Mucosa of descending colon (tissue), 3 donors: ENCODE results near the gene EPHA6. TPM values are rescaled to one million over a fixed set of nuclear protein-coding genes. Genes with fewer than 3 reads are reported as not detected.
A peak's percentile ranks its signal among the peaks of the same experiment; 100 is the strongest.

ENCODE experiments used
- ATAC-seq: fragments of 200-7000 bp; cut with Tn5 transposase; one replicate; pipeline ENCODE4 v1.9.1; 2020; ENCODE audit warnings: mild to moderate bottlenecking, moderate library complexity
- DNase-seq, 3 donors: peaks; one replicate each; pipeline ENCODE4 v3.0.0-alpha.2; 2020
- H3K36me3 ChIP-seq: fragments of 200-600 bp; one replicate; pipeline ENCODE4 v1.8.0; 2021; ENCODE audit warnings: low read depth, mild to moderate bottlenecking
- H3K4me1 ChIP-seq: fragments of 200-600 bp; one replicate; pipeline ENCODE4 v1.8.0; 2021; ENCODE audit warnings: low read depth, mild to moderate bottlenecking
- H3K4me3 ChIP-seq: fragments of 200-600 bp; one replicate; pipeline ENCODE4 v1.8.0; 2021; ENCODE audit warnings: mild to moderate bottlenecking
- H3K9me3 ChIP-seq: fragments of 200-600 bp; one replicate; pipeline ENCODE4 v1.8.0; 2021; ENCODE audit warnings: mild to moderate bottlenecking
- intact Hi-C, 2 donors: fragments of 100-400 bp; cut with DNase I in 1 of 2; cut with micrococcal nuclease in 1 of 2; formaldehyde crosslinking; loops; one replicate each; pipeline versions ENCODE4 v1.11.0 to v1.11.1; 2022; cut with DNase I, micrococcal nuclease
- total RNA-seq, 3 donors: library from RNA; stranded (reverse); fragmentation: NEBNext Ultra II Directional in 2 of 3; extraction: Animal tissue kit (Norgen Biotek cat#: 25700) in 2 of 3; gene quantifications; one replicate each; pipeline versions ENCODE4 v1.2.1 to v1.2.4, GENCODE V29; 2021 to 2023
- TF ChIP-seq, protein P1 (sequence below): fragments of 200-600 bp; IDR thresholded peaks from one replicate; pipeline ENCODE4 v1.8.0; 2022; ENCODE audit warnings: antibody characterized with exemption, mild to moderate bottlenecking
- donor health status: DM: no; HTN: no; CAD: no; lungs with moderate emphysema.
- donor health status: DM: no; HTN: no; CAD: no.
- donor health status: DM: no; HTN: yes; CAD: no.

EPHA6 gene
- total RNA-seq, 3 donors from 2014 or later, result 0.55 to 24.8 (median 1.5) TPM

DNA sequence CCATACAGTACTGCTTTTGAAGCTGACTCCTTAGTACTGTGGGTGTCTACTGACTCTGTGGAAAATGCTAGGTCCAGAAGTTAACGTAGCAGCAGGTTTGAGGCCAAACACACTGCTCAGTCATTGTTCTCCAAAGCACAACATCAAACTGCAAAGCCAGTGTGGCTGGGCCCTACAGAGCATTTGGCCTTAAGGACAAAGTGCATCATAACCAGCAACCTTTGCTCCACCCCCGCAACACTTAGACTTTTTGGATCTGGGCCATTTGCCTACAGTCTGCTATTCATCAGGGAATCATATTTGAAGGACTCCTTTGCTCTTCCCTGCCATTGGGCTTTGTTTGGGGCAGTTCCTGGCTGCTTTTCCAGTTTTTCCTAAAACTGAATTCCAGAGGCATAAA, 907.1 kb downstream of the EPHA6 start:
- ATAC-seq (no peak), DNase-seq (peak in 1 of 3 donors; percentile 7)
- no peak overlapping the region for H3K4me3 ChIP-seq
- no peaks in the 10 kb centered on the region for H3K4me1 ChIP-seq
- TF ChIP-seq, protein P1, sequence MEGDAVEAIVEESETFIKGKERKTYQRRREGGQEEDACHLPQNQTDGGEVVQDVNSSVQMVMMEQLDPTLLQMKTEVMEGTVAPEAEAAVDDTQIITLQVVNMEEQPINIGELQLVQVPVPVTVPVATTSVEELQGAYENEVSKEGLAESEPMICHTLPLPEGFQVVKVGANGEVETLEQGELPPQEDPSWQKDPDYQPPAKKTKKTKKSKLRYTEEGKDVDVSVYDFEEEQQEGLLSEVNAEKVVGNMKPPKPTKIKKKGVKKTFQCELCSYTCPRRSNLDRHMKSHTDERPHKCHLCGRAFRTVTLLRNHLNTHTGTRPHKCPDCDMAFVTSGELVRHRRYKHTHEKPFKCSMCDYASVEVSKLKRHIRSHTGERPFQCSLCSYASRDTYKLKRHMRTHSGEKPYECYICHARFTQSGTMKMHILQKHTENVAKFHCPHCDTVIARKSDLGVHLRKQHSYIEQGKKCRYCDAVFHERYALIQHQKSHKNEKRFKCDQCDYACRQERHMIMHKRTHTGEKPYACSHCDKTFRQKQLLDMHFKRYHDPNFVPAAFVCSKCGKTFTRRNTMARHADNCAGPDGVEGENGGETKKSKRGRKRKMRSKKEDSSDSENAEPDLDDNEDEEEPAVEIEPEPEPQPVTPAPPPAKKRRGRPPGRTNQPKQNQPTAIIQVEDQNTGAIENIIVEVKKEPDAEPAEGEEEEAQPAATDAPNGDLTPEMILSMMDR, result no peak
- no peaks in the 10 kb centered on the region for H3K9me3 ChIP-seq
- no peaks in the 10 kb centered on the region for H3K36me3 ChIP-seq
- intact Hi-C loops, result no loop called here

DNA sequence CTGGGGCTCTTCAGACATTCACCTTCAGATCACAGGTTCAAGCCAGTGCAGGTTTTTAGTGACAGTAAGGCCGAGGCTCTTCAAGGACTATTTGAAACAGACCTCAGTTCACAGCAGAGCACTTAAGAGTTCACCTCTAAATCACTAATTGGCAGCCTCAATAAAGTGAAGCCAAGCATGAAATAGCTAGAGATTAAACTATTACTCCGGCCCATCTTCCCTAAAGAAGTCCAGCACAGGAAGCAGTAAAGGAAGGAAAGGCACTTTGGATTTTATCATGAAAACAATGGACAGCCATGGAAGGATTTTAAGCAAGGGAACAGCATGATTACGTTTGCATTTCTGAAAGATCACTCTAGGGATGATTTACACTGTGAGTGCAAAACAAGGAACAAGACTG, 922.5 kb downstream of the EPHA6 start:
- Histone ChIP-seq H3K9me3 (no peaks in the 10 kb centered on the region), H3K4me3 (no peak overlapping the region), H3K36me3 (no peaks in the 10 kb centered on the region), H3K4me1 (no peaks in the 10 kb centered on the region)
- DNase-seq (no peak), ATAC-seq (no peak)
- TF ChIP-seq, protein P1, result no peak
- intact Hi-C loops, result no loop called here

DNA sequence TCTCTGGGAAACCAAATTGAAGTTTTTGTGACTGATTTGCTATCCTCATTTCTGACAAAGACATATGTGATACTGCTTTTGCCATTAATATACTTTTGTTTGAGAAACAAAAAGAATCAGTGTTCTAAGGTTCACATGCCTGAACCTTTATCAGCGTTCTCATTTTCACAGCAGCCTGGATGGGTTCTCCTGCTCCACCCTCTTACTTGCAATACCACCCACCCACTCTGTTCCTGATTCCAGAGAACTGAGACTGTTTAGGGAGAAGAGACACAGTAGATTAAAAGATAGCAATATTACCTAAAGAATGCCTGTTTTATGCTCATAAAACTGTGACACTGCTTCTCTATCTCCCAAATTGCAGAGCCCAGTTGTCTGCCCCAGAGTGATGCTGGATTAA, 924.4 kb downstream of the EPHA6 start:
- TF ChIP-seq, protein P1, result no peak
- H3K9me3 ChIP-seq, result no peaks in the 10 kb centered on the region
- intact Hi-C loops, result no loop called here
- ATAC-seq (no peak), DNase-seq (no peak)
- no peaks in the 10 kb centered on the region for H3K4me1 ChIP-seq
- no peak overlapping the region for H3K4me3 ChIP-seq
- no peaks in the 10 kb centered on the region for H3K36me3 ChIP-seq

DNA sequence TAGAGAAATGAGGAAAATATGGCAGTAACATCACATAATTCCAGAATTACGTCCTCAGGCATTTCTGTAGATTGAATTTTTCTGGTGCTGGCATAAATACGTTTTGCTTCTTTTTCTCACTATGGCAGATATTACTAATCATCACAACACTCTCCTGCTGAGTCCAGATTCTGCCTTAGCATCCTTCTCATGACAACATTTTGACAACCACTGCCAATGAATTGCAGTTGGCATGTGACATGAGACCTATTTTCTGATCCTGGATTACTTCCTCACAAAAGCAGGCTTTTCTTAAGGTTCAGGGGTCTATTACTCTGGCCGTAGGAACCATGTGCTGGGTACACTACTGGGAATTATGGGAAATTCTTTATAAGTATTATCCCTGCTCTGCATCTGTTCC, 927.6 kb downstream of the EPHA6 start:
- TF ChIP-seq, protein P1, result no peak
- no peak overlapping the region for H3K4me3 ChIP-seq
- H3K4me1 ChIP-seq, result no peaks in the 10 kb centered on the region
- no peaks in the 10 kb centered on the region for H3K9me3 ChIP-seq
- ATAC-seq, result no peak
- intact Hi-C loops, result no loop called here
- DNase-seq, result no peak
- no peaks in the 10 kb centered on the region for H3K36me3 ChIP-seq

DNA sequence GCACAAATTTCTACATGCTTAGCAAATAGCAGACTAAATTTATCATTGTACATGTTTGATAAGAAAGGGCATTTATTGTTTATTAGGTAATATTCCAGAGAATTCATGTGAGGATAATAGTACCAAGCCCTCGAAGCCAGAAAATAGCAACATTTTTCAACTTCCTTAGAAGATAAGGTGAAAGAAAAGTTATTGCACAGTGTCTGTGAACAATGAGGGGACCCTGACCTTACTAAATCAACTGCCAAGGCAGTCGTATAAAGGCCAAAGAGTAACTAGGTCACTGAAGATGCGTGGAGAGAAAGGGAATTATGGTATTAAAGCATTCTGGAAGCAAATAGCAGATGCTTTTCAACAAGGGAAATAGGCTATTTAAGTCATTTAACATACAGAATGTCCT, 929.9 kb downstream of the EPHA6 start:
- ATAC-seq (no peak), DNase-seq (no peak)
- Histone ChIP-seq H3K9me3 (no peaks in the 10 kb centered on the region), H3K4me3 (no peak overlapping the region), H3K36me3 (no peaks in the 10 kb centered on the region), H3K4me1 (no peaks in the 10 kb centered on the region)
- intact Hi-C loops, result no loop called here
- TF ChIP-seq, protein P1, result no peak
